Neural cell (in vitro differentiated cells): ENCODE data around the gene FLYWCH2. TPM values are rescaled to one million over a fixed set of nuclear protein-coding genes. Genes with fewer than 3 reads are reported as not detected.

Experiments
- H2AFZ ChIP-seq: fragments of 200-600, 300-800 bp; sonication (generic), shearing (Covaris generic); 2 replicates; pipeline ENCODE4 v1.6.0; 2014; ENCODE audit warnings: low read depth, mild to moderate bottlenecking, antibody characterized with exemption, low read length, moderate library complexity
- H3F3A ChIP-seq: fragments of 200-600 bp; shearing (Covaris generic); 2 replicates; pipeline ENCODE4 v1.6.1; 2016; ENCODE audit warnings: mild to moderate bottlenecking, moderate library complexity, mixed read lengths, antibody characterized with exemption, low read length; ENCODE audit not compliant: insufficient read depth, poor library complexity, severe bottlenecking
- H3K27ac ChIP-seq: fragments of 200-600, 300-800 bp; sonication (generic), shearing (Covaris generic); 2 replicates; pipeline ENCODE4 v1.5.1; 2014; ENCODE audit warnings: mild to moderate bottlenecking, low read length, moderate library complexity
- H3K27me3 ChIP-seq: fragments of 300-800, 200-600 bp; sonication (generic), shearing (Covaris generic); 2 replicates; pipeline ENCODE4 v1.6.0; 2014; ENCODE audit warnings: mild to moderate bottlenecking, low read depth, low read length, moderate library complexity; ENCODE audit not compliant: insufficient read depth
- H3K36me3 ChIP-seq: fragments of 300-800, 200-600 bp; sonication (generic), shearing (Covaris generic); 2 replicates; pipeline ENCODE4 v1.5.1; 2014; ENCODE audit warnings: mild to moderate bottlenecking, antibody characterized with exemption, low read length, moderate library complexity; ENCODE audit not compliant: insufficient read depth
- H3K4me2 ChIP-seq: fragments of 300-800, 200-600 bp; sonication (generic), shearing (Covaris generic); 2 replicates; pipeline ENCODE4 v1.6.0; 2014; ENCODE audit warnings: mild to moderate bottlenecking, low read length
- H3K4me3 ChIP-seq: fragments of 300-800, 200-600 bp; sonication (generic), shearing (Covaris generic); 2 replicates; pipeline ENCODE4 v1.5.1; 2014; ENCODE audit warnings: mild to moderate bottlenecking, low read length, moderate library complexity
- H3K79me2 ChIP-seq: fragments of 200-600 bp; shearing (Covaris generic); replicated peaks from 2 replicates; pipeline ENCODE4 v1.6.0; 2014; ENCODE audit warnings: mild to moderate bottlenecking, low read length, moderate library complexity; ENCODE audit not compliant: insufficient read depth
- H3K9ac ChIP-seq: fragments of 300-800, 200-600 bp; sonication (generic), shearing (Covaris generic); 2 replicates; pipeline ENCODE4 v1.6.1; 2016; ENCODE audit warnings: mild to moderate bottlenecking, low read length, mixed read lengths
- H3K9me2 ChIP-seq: fragments of 200-600 bp; shearing (Covaris generic); 2 replicates; pipeline ENCODE4 v1.6.1; 2016; ENCODE audit warnings: mild to moderate bottlenecking, low read length, mixed read lengths; ENCODE audit not compliant: insufficient read depth
- H3K9me3 ChIP-seq: fragments of 200-600, 300-800 bp; sonication (generic), shearing (Covaris generic); 2 replicates; pipeline ENCODE4 v1.6.1; 2016; ENCODE audit warnings: mild to moderate bottlenecking, mixed run types, low read length, moderate library complexity, mixed read lengths
- H4K20me1 ChIP-seq: fragments of 200-600 bp; shearing (Covaris generic); 2 replicates; pipeline ENCODE4 v1.6.1; 2016; ENCODE audit warnings: mild to moderate bottlenecking, mixed run types; ENCODE audit not compliant: insufficient read depth
- CTCF ChIP-seq: fragments of 450-650 bp; IDR thresholded peaks from 2 replicates; pipeline ENCODE4 v1.5.1; 2014; ENCODE audit warnings: antibody characterized with exemption, mild to moderate bottlenecking, moderate library complexity; ENCODE audit not compliant: poor library complexity, severe bottlenecking
- EP300 ChIP-seq: fragments of 450-650 bp; conservative IDR thresholded peaks from 2 replicates; pipeline ENCODE4 v1.6.1; 2014; ENCODE audit warnings: antibody characterized with exemption, mild to moderate bottlenecking, moderate library complexity; ENCODE audit not compliant: poor library complexity, severe bottlenecking
- EZH2 ChIP-seq: fragments of 200-600, 300-800 bp; shearing (Covaris generic), sonication (generic); IDR thresholded peaks from 2 replicates; pipeline ENCODE4 v1.6.1; 2014; ENCODE audit warnings: antibody characterized with exemption, low read length, borderline replicate concordance, mild to moderate bottlenecking; ENCODE audit not compliant: insufficient read depth, poor library complexity, severe bottlenecking
- MXI1 ChIP-seq: fragments of 450-650 bp; conservative IDR thresholded peaks from 2 replicates; pipeline ENCODE4 v1.6.1; 2014; ENCODE audit warnings: antibody characterized with exemption, mild to moderate bottlenecking; ENCODE audit not compliant: poor library complexity, severe bottlenecking
- POLR2AphosphoS5 ChIP-seq: IDR thresholded peaks from 2 replicates; pipeline ENCODE4 v1.6.1; 2012
- RAD21 ChIP-seq: fragments of 450-650 bp; conservative IDR thresholded peaks from 2 replicates; pipeline ENCODE4 v1.6.1; 2014; ENCODE audit warnings: antibody characterized with exemption, mild to moderate bottlenecking, moderate library complexity
- REST ChIP-seq: IDR thresholded peaks from 2 replicates; pipeline ENCODE4 v1.6.1; 2012; ENCODE audit warnings: borderline replicate concordance
- SMC3 ChIP-seq: fragments of 450-650 bp; conservative IDR thresholded peaks from 2 replicates; pipeline ENCODE4 v1.6.1; 2014; ENCODE audit warnings: antibody characterized with exemption, mild to moderate bottlenecking, moderate library complexity; ENCODE audit not compliant: poor library complexity
- TAF1 ChIP-seq: IDR thresholded peaks from 2 replicates; pipeline ENCODE4 v1.6.1; 2012; ENCODE audit warnings: low read depth
- polyA plus RNA-seq: library from polyadenylated mRNA; depleted of rRNA; stranded (reverse); fragments of >200 nt; gene quantifications from 2 replicates; pipeline ENCODE4 v1.2.3, GENCODE V29; 2014

The FLYWCH2 gene
- polyA plus RNA-seq, 1 donor from 2014 or later, result 193 TPM

GRCh38 chr16:2833776-2834175 is 49.2 kb upstream of the FLYWCH2 start (continued):
- TF ChIP-seq CTCF, result no peak

GRCh38 chr16:2834968-2835367 is 48.0 kb upstream of the FLYWCH2 start:
- Histone ChIP-seq H3K9ac (no peak overlapping the region), H3K4me3 (no peak overlapping the region), H3K4me2 (no peak overlapping the region), H3K79me2 (no peaks in the 10 kb centered on the region), H3K9me3 (no peaks in the 10 kb centered on the region), H3K36me3 (no peaks in the 10 kb centered on the region), H2AFZ (no peak overlapping the region), H3K27ac (no peak overlapping the region), H3F3A (no peaks in the 10 kb centered on the region), H3K9me2 (no peaks in the 10 kb centered on the region), H4K20me1 (no peaks in the 10 kb centered on the region), H3K27me3 (no peaks in the 10 kb centered on the region)
- no peak for TF ChIP-seq REST
- TF ChIP-seq POLR2AphosphoS5, result no peak
- TF ChIP-seq RAD21, result no peak
- no peak for TF ChIP-seq EP300
- TF ChIP-seq CTCF, result no peak
- no peak for TF ChIP-seq MXI1
- TF ChIP-seq SMC3, result no peak
- TF ChIP-seq TAF1, result no peak
- no peak for TF ChIP-seq EZH2
